Measurements from ENCODE around the gene PLEKHH2. TPM values are rescaled to one million over a fixed set of nuclear protein-coding genes. Genes with fewer than 3 reads are reported as not detected.

PLEKHH2 gene
- total RNA-seq, 1 donor from 2014 or later: 21.3 TPM

DNA sequence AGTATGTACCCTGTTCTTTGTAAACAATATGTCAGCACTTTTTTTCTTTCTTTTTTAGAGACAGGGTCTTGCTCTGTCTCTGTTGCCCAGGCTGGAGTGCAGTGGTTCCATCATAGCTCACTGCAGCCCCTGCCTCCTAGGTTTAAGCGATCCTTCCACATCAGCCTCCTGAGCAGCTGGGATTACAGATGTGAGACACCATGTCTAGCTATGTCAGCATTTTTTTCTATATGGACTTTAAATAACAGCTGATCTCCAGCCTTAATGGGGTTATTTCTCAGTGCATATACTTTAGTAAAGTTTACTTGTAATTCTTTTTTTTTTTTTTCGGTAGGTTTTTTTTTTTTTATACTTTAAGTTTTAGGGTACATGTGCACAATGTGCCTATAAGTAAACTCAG is 174.9 kb downstream of the PLEKHH2 start:
- intact Hi-C loops (cut with micrococcal nuclease): no loop called here
- no peak overlapping the region for H3K4me3 Mint-ChIP-seq (ENCODE audit: low read depth)
- H3K27me3 Mint-ChIP-seq (ENCODE audit: low read depth): no peaks in the 10 kb centered on the region
- no peak for DNase-seq (ENCODE audit: low spot score)
- H3K36me3 Mint-ChIP-seq (ENCODE audit: low read depth): peaks cover 17% of the 10 kb centered on the region
- H3K9me3 Mint-ChIP-seq: peaks cover 4% of the 10 kb centered on the region
- no peak overlapping the region for H3K27ac Mint-ChIP-seq
- peaks cover 5% of the 10 kb centered on the region for H3K4me1 Mint-ChIP-seq (ENCODE audit: low read depth)

DNA sequence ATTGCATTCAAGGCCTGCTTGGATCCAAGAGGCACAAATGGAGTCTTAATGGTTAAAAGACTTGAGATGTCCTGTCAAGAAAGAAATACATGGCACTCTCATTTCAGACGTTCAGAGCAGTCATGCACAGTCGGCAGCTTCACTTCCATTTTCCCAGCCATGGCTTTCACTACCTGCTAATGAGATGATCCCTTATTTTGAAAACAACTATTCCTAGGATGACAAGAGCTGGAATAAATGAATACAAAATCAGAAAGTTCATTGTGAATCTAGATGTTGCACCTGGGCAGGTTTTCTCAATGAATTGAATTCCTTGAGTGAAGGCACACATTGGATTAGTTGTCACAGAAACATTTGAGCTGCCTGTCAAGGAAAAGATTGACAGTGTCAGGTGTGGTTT is 175.9 kb downstream of the PLEKHH2 start:
- no peak for DNase-seq (ENCODE audit: low spot score)
- peaks cover 4% of the 10 kb centered on the region for H3K9me3 Mint-ChIP-seq
- no peaks in the 10 kb centered on the region for H3K27me3 Mint-ChIP-seq (ENCODE audit: low read depth)
- H3K36me3 Mint-ChIP-seq (ENCODE audit: low read depth): peaks cover 17% of the 10 kb centered on the region
- peaks cover 5% of the 10 kb centered on the region for H3K4me1 Mint-ChIP-seq (ENCODE audit: low read depth)
- H3K27ac Mint-ChIP-seq: no peak overlapping the region
- no peak overlapping the region for H3K4me3 Mint-ChIP-seq (ENCODE audit: low read depth)
- intact Hi-C loops (cut with micrococcal nuclease): no loop called here

DNA sequence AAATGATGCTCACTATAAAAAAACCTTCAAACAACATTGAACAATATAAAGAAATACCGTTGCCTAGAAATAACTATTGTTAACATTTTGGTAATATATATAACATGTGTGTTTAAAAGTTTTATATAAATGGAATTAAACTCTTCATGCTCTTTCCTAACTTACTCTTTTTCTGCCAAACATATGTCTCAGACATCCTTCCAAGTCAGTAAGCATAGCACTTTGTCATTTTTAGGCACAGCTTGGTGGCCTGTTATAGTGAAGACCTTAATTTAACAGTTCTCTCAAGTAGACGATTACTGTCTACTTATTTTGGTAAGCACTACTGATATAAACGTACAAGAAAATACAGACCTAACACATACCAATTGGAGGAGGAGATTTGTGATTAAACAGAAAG is 177.7 kb downstream of the PLEKHH2 start:
- intact Hi-C loops (cut with micrococcal nuclease): loop anchor here (5.0 kb wide), 1 partner anchor 37 kb away; no protein-coding TSS in a partner anchor
- no peak for DNase-seq (ENCODE audit: low spot score)

More for the DNA sequence above, 177.7 kb downstream of the PLEKHH2 start:
- Mint-ChIP-seq H3K27me3 (ENCODE audit: low read depth) (no peaks in the 10 kb centered on the region), H3K4me1 (ENCODE audit: low read depth) (peaks cover 10% of the 10 kb centered on the region), H3K9me3 (peaks cover 7% of the 10 kb centered on the region), H3K4me3 (ENCODE audit: low read depth) (no peak overlapping the region), H3K36me3 (ENCODE audit: low read depth) (peaks cover 15% of the 10 kb centered on the region), H3K27ac (no peak overlapping the region)

Other genes with a start within 250 kb of the PLEKHH2 start
- 48.3 and 48.4 TPM in 2 replicates for gene THADA, start 41.2 kb upstream of the PLEKHH2 start, total RNA-seq
- 0.74 and 1.1 TPM in 2 replicates for gene C1GALT1C1L, start 39.2 kb downstream of the PLEKHH2 start, total RNA-seq
- gene DYNC2LI1, start 136.8 kb downstream of the PLEKHH2 start, total RNA-seq: 67.7 and 71.6 TPM in 2 replicates
- gene ABCG5, start 201.6 kb downstream of the PLEKHH2 start, total RNA-seq: 0.14 TPM in 2 replicates
- 0.23 TPM in 2 replicates for gene ABCG8, start 201.7 kb downstream of the PLEKHH2 start, total RNA-seq

All from activated T-helper 2 cell treated with anti-CD3 and anti-CD28 coated beads, Interferon-gamma antibody, Interleukin-2, Interleukin-4, amounts not matched to agents 10 μg/mL and 5 μg/mL and 100 μg/mL, durations not matched to agents 14 hours and 24 hours and 36 hours (primary cell).